SU-DHL-6 (cell line): ENCODE measurements around the gene NKAPD1.

Source experiments
- H2AFZ ChIP-seq: fragments of 200-600 bp; sonication (generic); 2 replicates; pipeline ENCODE4 v1.6.1; 2014; ENCODE audit warnings: low read depth, mild to moderate bottlenecking, moderate library complexity, mixed read lengths, antibody characterized with exemption, low read length; ENCODE audit not compliant: severe bottlenecking
- H3F3A ChIP-seq: fragments of 200-600 bp; shearing (Covaris generic); 2 replicates; pipeline ENCODE4 v1.6.0; 2016; ENCODE audit warnings: antibody characterized with exemption, mild to moderate bottlenecking; ENCODE audit not compliant: insufficient read depth
- H3K27ac ChIP-seq: fragments of 200-600 bp; sonication (generic); 2 replicates; pipeline ENCODE4 v1.5.1; 2016; ENCODE audit warnings: low read depth, mild to moderate bottlenecking, low read length, moderate library complexity, mixed read lengths
- H3K27me3 ChIP-seq: fragments of 200-600 bp; sonication (generic), shearing (Covaris generic); 2 replicates; pipeline ENCODE4 v1.6.0; 2014; ENCODE audit warnings: mild to moderate bottlenecking, low read length
- H3K36me3 ChIP-seq: fragments of 200-600 bp; sonication (generic); 2 replicates; pipeline ENCODE4 v1.6.1; 2014; ENCODE audit warnings: mild to moderate bottlenecking, low read length, mixed read lengths
- H3K4me2 ChIP-seq: fragments of 300-600, 200-600 bp; shearing (Covaris generic), sonication (generic); 2 replicates; pipeline ENCODE4 v1.6.0; 2014; ENCODE audit warnings: low read length, low read depth, mild to moderate bottlenecking; ENCODE audit not compliant: poor library complexity, severe bottlenecking
- H3K4me3 ChIP-seq: fragments of 200-600 bp; sonication (generic); 2 replicates; pipeline ENCODE4 v1.5.1; 2014; ENCODE audit warnings: antibody characterized with exemption, low read length, mild to moderate bottlenecking, mixed read lengths; ENCODE audit not compliant: insufficient read depth, poor library complexity, severe bottlenecking
- H3K79me2 ChIP-seq: fragments of 200-600 bp; sonication (generic); 2 replicates; pipeline ENCODE4 v1.6.1; 2014; ENCODE audit warnings: mild to moderate bottlenecking, low read length, moderate library complexity; ENCODE audit not compliant: insufficient read depth
- H3K9ac ChIP-seq: fragments of 200-600 bp; sonication (generic); 2 replicates; pipeline ENCODE4 v1.7.0; 2014; ENCODE audit warnings: mild to moderate bottlenecking, low read length
- H3K9me2 ChIP-seq: fragments of 200-600 bp; sonication (generic); replicated peaks from 2 replicates; pipeline ENCODE4 v1.6.1; 2014; ENCODE audit warnings: low read length; ENCODE audit not compliant: insufficient read depth
- H3K9me3 ChIP-seq: fragments of 200-600 bp; sonication (generic); 2 replicates; pipeline ENCODE4 v1.6.1; 2014; ENCODE audit warnings: low read length, mixed read lengths; ENCODE audit not compliant: insufficient read depth
- H4K20me1 ChIP-seq: fragments of 200-600 bp; sonication (generic); 2 replicates; pipeline ENCODE4 v1.6.1; 2014; ENCODE audit warnings: low read depth, mild to moderate bottlenecking, antibody characterized with exemption, low read length, moderate library complexity, mixed read lengths
- EZH2phosphoT487 ChIP-seq: fragments of 200-600 bp; sonication (generic), shearing (Covaris generic); conservative IDR thresholded peaks from 2 replicates; pipeline ENCODE4 v1.6.1; 2018; ENCODE audit warnings: mild to moderate bottlenecking, antibody characterized with exemption, low read length, moderate library complexity, mixed read lengths
- TF ChIP-seq, protein P1 (sequence below): fragments of 200-600 bp; sonication (generic); IDR thresholded peaks from one replicate; pipeline ENCODE4 v1.5.1; 2017; ENCODE audit warnings: antibody characterized with exemption, mild to moderate bottlenecking, low read length, moderate library complexity; ENCODE audit not compliant: insufficient read depth, poor library complexity, severe bottlenecking

NKAPD1 gene

DNA sequence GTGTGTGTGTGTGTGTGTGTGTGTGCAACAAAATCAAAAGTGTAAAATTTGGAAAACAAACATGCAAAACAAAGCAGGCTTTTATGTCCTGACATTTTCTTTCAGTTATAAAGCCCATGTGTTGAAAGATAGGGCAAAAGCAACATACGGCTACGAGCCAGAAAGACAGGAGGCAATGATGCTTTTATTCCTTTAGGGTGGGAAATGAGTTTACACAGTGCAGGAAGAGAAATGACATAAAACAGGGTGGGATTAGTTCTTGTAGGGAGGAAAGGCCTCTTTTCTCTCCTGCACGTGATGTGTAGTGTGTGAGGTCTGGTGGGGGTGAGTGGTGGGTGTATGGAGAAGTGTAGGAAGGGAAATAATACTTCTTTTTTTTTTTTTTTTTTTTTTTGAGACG lies 60.4 kb downstream of the NKAPD1 start:
- H2AFZ ChIP-seq, result no peak overlapping the region
- H3K27ac ChIP-seq, result no peak overlapping the region
- H3K36me3 ChIP-seq, result no peaks in the 10 kb centered on the region
- no peak overlapping the region for H3K9ac ChIP-seq
- no peaks in the 10 kb centered on the region for H3K9me3 ChIP-seq
- H3F3A ChIP-seq, result no peaks in the 10 kb centered on the region
- no peak overlapping the region for H3K4me2 ChIP-seq
- no peak overlapping the region for H3K4me3 ChIP-seq
- H3K27me3 ChIP-seq, result no peaks in the 10 kb centered on the region
- no peaks in the 10 kb centered on the region for H3K9me2 ChIP-seq
- TF ChIP-seq, protein P1, sequence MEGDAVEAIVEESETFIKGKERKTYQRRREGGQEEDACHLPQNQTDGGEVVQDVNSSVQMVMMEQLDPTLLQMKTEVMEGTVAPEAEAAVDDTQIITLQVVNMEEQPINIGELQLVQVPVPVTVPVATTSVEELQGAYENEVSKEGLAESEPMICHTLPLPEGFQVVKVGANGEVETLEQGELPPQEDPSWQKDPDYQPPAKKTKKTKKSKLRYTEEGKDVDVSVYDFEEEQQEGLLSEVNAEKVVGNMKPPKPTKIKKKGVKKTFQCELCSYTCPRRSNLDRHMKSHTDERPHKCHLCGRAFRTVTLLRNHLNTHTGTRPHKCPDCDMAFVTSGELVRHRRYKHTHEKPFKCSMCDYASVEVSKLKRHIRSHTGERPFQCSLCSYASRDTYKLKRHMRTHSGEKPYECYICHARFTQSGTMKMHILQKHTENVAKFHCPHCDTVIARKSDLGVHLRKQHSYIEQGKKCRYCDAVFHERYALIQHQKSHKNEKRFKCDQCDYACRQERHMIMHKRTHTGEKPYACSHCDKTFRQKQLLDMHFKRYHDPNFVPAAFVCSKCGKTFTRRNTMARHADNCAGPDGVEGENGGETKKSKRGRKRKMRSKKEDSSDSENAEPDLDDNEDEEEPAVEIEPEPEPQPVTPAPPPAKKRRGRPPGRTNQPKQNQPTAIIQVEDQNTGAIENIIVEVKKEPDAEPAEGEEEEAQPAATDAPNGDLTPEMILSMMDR, result no peak
- TF ChIP-seq EZH2phosphoT487, result no peak
- no peaks in the 10 kb centered on the region for H3K79me2 ChIP-seq
- H4K20me1 ChIP-seq, result no peaks in the 10 kb centered on the region
